ENCODE data around the gene PTH1R.
A peak's percentile ranks its signal among the peaks of the same experiment; 100 is the strongest.
"Not testable (repeated sequence)": the region's sequence is repeated elsewhere in the genome, so short reads cannot be mapped to it uniquely, and the experiment has no call there.

Gene PTH1R

GRCh38 chr3:46908986-46909534 lies 31.5 kb downstream of the PTH1R start:
- ATAC-seq (ENCODE audit: low read depth) (no peak), DNase-seq (ENCODE audit: low spot score in 2 of 2) (no peak)
- Mint-ChIP-seq H3K27ac (no peak overlapping the region), H3K36me3 (peaks cover 4% of the 10 kb centered on the region), H3K4me3 (no peak overlapping the region), H3K9me3 (no peaks in the 10 kb centered on the region), H3K27me3 (peaks cover 2% of the 10 kb centered on the region), H3K4me1 (peaks cover 3% of the 10 kb centered on the region)

GRCh38 chr3:46909535-46910161 lies 32.1 kb downstream of the PTH1R start:
- Mint-ChIP-seq H3K4me1 (peaks cover 3% of the 10 kb centered on the region), H3K27me3 (peaks cover 2% of the 10 kb centered on the region), H3K4me3 (no peak overlapping the region), H3K27ac (no peak overlapping the region), H3K36me3 (peaks cover 4% of the 10 kb centered on the region), H3K9me3 (no peaks in the 10 kb centered on the region)
- peak; percentile 70 to 75 for DNase-seq (ENCODE audit: low spot score in 2 of 2)
- peak; percentile 91 for ATAC-seq (ENCODE audit: low read depth)

GRCh38 chr3:46910166-46910760 lies 32.7 kb downstream of the PTH1R start:
- DNase-seq (ENCODE audit: low spot score in 2 of 2) (no peak), ATAC-seq (ENCODE audit: low read depth) (no peak)
- peaks cover 4% of the 10 kb centered on the region for H3K36me3 Mint-ChIP-seq
- no peak overlapping the region for H3K27ac Mint-ChIP-seq
- peaks cover 2% of the 10 kb centered on the region for H3K27me3 Mint-ChIP-seq
- no peak overlapping the region for H3K4me3 Mint-ChIP-seq
- H3K9me3 Mint-ChIP-seq: no peaks in the 10 kb centered on the region
- H3K4me1 Mint-ChIP-seq: peaks cover 5% of the 10 kb centered on the region

GRCh38 chr3:46910914-46911313 lies 33.4 kb downstream of the PTH1R start:
- H3K36me3 Mint-ChIP-seq; H3K9me3 Mint-ChIP-seq; H3K27me3 Mint-ChIP-seq; H3K4me3 Mint-ChIP-seq; ATAC-seq (ENCODE audit: low read depth); H3K4me1 Mint-ChIP-seq; H3K27ac Mint-ChIP-seq; DNase-seq (ENCODE audit: low spot score in 2 of 2): not testable (repeated sequence)

- H3K27ac Mint-ChIP-seq: no peak overlapping the region
- no peak for DNase-seq (ENCODE audit: low spot score in 2 of 2)
- H3K4me3 Mint-ChIP-seq: no peak overlapping the region
- peaks cover 9% of the 10 kb centered on the region for H3K4me1 Mint-ChIP-seq
- H3K27me3 Mint-ChIP-seq: no peaks in the 10 kb centered on the region
- ATAC-seq (ENCODE audit: low read depth): no peak
- peaks cover 3% of the 10 kb centered on the region for H3K9me3 Mint-ChIP-seq
- peaks cover 8% of the 10 kb centered on the region for H3K36me3 Mint-ChIP-seq
These were observed 35.5 kb downstream of the PTH1R start for GRCh38 chr3:46912986-46913385.

- peaks cover 9% of the 10 kb centered on the region for H3K4me1 Mint-ChIP-seq
- no peak overlapping the region for H3K27ac Mint-ChIP-seq
- H3K9me3 Mint-ChIP-seq: peaks cover 3% of the 10 kb centered on the region
- H3K4me3 Mint-ChIP-seq: no peak overlapping the region
- DNase-seq (ENCODE audit: low spot score in 2 of 2) (no peak), ATAC-seq (ENCODE audit: low read depth) (no peak)
- no peaks in the 10 kb centered on the region for H3K27me3 Mint-ChIP-seq
- H3K36me3 Mint-ChIP-seq: peaks cover 12% of the 10 kb centered on the region
These were observed 36.1 kb downstream of the PTH1R start for GRCh38 chr3:46913644-46914043.

- peaks cover 19% of the 10 kb centered on the region for H3K36me3 Mint-ChIP-seq
- ATAC-seq (ENCODE audit: low read depth) (no peak), DNase-seq (ENCODE audit: low spot score in 2 of 2) (no peak)
- no peaks in the 10 kb centered on the region for H3K27me3 Mint-ChIP-seq
- no peak overlapping the region for H3K4me3 Mint-ChIP-seq
- H3K4me1 Mint-ChIP-seq: peaks cover 5% of the 10 kb centered on the region
- H3K9me3 Mint-ChIP-seq: peaks cover 3% of the 10 kb centered on the region
- H3K27ac Mint-ChIP-seq: no peak overlapping the region
These were observed 37.3 kb downstream of the PTH1R start for GRCh38 chr3:46914849-46915248.

- H3K36me3 Mint-ChIP-seq: peaks cover 22% of the 10 kb centered on the region
- peaks cover 3% of the 10 kb centered on the region for H3K9me3 Mint-ChIP-seq
- ATAC-seq (ENCODE audit: low read depth) (no peak), DNase-seq (ENCODE audit: low spot score in 2 of 2) (no peak)
- H3K27ac Mint-ChIP-seq: peak overlapping the region; percentile 3
- no peaks in the 10 kb centered on the region for H3K27me3 Mint-ChIP-seq
- H3K4me1 Mint-ChIP-seq: peaks cover 5% of the 10 kb centered on the region
- H3K4me3 Mint-ChIP-seq: no peak overlapping the region
These were observed 37.8 kb downstream of the PTH1R start for GRCh38 chr3:46915297-46915822.

GRCh38 chr3:46916278-46916677 lies 38.8 kb downstream of the PTH1R start:
- Mint-ChIP-seq H3K4me3 (no peak overlapping the region), H3K9me3 (peaks cover 3% of the 10 kb centered on the region), H3K4me1 (peaks cover 5% of the 10 kb centered on the region), H3K27ac (peak overlapping the region; percentile 56), H3K36me3 (peaks cover 24% of the 10 kb centered on the region), H3K27me3 (no peaks in the 10 kb centered on the region)
- DNase-seq (ENCODE audit: low spot score in 2 of 2) (no peak), ATAC-seq (ENCODE audit: low read depth) (no peak)

GRCh38 chr3:46916799-46917198 lies 39.3 kb downstream of the PTH1R start:
- H3K36me3 Mint-ChIP-seq: peaks cover 24% of the 10 kb centered on the region
- H3K4me3 Mint-ChIP-seq: no peak overlapping the region
- DNase-seq (ENCODE audit: low spot score in 2 of 2) (no peak), ATAC-seq (ENCODE audit: low read depth) (no peak)
- H3K9me3 Mint-ChIP-seq: peaks cover 3% of the 10 kb centered on the region
- H3K27me3 Mint-ChIP-seq: no peaks in the 10 kb centered on the region
- H3K4me1 Mint-ChIP-seq: peaks cover 5% of the 10 kb centered on the region
- no peak overlapping the region for H3K27ac Mint-ChIP-seq

GRCh38 chr3:46917257-46917656 lies 39.7 kb downstream of the PTH1R start:
- Mint-ChIP-seq H3K4me3 (no peak overlapping the region), H3K36me3 (peaks cover 24% of the 10 kb centered on the region), H3K9me3 (peaks cover 3% of the 10 kb centered on the region), H3K4me1 (peaks cover 5% of the 10 kb centered on the region), H3K27me3 (no peaks in the 10 kb centered on the region), H3K27ac (no peak overlapping the region)
- ATAC-seq (ENCODE audit: low read depth) (no peak), DNase-seq (ENCODE audit: low spot score in 2 of 2) (no peak)

- Mint-ChIP-seq H3K4me3 (no peak overlapping the region), H3K9me3 (peaks cover 3% of the 10 kb centered on the region), H3K27ac (no peak overlapping the region), H3K27me3 (no peaks in the 10 kb centered on the region), H3K4me1 (peaks cover 8% of the 10 kb centered on the region), H3K36me3 (peaks cover 26% of the 10 kb centered on the region)
- ATAC-seq (ENCODE audit: low read depth): no peak
- DNase-seq (ENCODE audit: low spot score in 2 of 2): no peak
These were observed 40.7 kb downstream of the PTH1R start for GRCh38 chr3:46918202-46918601.

- ATAC-seq (ENCODE audit: low read depth) (no peak), DNase-seq (ENCODE audit: low spot score in 2 of 2) (no peak)
- H3K27ac Mint-ChIP-seq: no peak overlapping the region
- peaks cover 28% of the 10 kb centered on the region for H3K36me3 Mint-ChIP-seq
- H3K4me1 Mint-ChIP-seq: peaks cover 12% of the 10 kb centered on the region
- no peak overlapping the region for H3K4me3 Mint-ChIP-seq
- H3K27me3 Mint-ChIP-seq: no peaks in the 10 kb centered on the region
- peaks cover 3% of the 10 kb centered on the region for H3K9me3 Mint-ChIP-seq
These were observed 41.1 kb downstream of the PTH1R start for GRCh38 chr3:46918634-46919033.

GRCh38 chr3:46921041-46921440 lies 43.5 kb downstream of the PTH1R start:
- H3K4me1 Mint-ChIP-seq: peaks cover 19% of the 10 kb centered on the region
- H3K27ac Mint-ChIP-seq: no peak overlapping the region
- peaks cover 30% of the 10 kb centered on the region for H3K36me3 Mint-ChIP-seq
- ATAC-seq (ENCODE audit: low read depth) (no peak), DNase-seq (ENCODE audit: low spot score in 2 of 2) (no peak)
- H3K27me3 Mint-ChIP-seq: no peaks in the 10 kb centered on the region
- H3K4me3 Mint-ChIP-seq: no peak overlapping the region
- H3K9me3 Mint-ChIP-seq: peaks cover 3% of the 10 kb centered on the region
